Epidermal melanocyte (primary cell): ENCODE data around the gene ZBTB11.
"Not testable (repeated sequence)": the region's sequence is repeated elsewhere in the genome, so short reads cannot be mapped to it uniquely, and the experiment has no call there.

Experiments
- DNase-seq: peaks from one replicate; pipeline ENCODE4 v3.0.0; 2011; ENCODE audit warnings: low spot score; ENCODE audit not compliant: insufficient read length

Gene ZBTB11, protein sequence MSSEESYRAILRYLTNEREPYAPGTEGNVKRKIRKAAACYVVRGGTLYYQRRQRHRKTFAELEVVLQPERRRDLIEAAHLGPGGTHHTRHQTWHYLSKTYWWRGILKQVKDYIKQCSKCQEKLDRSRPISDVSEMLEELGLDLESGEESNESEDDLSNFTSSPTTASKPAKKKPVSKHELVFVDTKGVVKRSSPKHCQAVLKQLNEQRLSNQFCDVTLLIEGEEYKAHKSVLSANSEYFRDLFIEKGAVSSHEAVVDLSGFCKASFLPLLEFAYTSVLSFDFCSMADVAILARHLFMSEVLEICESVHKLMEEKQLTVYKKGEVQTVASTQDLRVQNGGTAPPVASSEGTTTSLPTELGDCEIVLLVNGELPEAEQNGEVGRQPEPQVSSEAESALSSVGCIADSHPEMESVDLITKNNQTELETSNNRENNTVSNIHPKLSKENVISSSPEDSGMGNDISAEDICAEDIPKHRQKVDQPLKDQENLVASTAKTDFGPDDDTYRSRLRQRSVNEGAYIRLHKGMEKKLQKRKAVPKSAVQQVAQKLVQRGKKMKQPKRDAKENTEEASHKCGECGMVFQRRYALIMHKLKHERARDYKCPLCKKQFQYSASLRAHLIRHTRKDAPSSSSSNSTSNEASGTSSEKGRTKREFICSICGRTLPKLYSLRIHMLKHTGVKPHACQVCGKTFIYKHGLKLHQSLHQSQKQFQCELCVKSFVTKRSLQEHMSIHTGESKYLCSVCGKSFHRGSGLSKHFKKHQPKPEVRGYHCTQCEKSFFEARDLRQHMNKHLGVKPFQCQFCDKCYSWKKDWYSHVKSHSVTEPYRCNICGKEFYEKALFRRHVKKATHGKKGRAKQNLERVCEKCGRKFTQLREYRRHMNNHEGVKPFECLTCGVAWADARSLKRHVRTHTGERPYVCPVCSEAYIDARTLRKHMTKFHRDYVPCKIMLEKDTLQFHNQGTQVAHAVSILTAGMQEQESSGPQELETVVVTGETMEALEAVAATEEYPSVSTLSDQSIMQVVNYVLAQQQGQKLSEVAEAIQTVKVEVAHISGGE

DNA sequence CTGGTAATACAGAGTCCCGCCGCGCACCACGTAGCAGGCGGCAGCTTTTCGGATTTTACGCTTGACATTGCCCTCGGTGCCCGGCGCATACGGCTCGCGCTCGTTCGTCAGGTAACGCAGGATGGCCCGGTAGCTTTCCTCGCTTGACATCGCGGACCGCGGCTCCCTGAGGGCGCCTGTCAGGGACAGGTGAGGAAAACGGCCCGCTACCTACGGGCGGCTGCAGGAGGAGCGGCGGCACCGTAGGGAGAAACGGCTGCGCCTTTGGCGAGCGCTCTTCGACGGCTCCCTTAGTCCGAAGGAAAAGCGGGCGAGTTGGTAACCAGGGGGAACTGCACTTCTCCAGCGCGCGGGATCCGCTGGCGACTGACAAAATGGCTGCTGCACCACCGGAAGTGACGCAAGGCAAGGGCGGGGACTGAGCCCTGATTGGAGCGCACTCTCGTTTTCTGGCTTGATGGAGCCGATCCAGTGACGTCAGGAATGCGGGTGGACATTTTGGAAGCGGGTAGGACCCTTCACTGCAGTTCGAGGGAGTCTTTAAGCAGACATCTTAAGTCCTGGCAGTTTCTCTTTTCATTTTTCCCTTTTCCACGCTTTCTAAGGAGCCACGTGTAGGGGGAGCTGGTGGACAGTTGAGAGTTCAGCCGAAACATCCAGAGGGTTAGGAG is at the start of gene ZBTB11:
Gene ZBTB11, minus strand, starts transcription at position 368 of the 671 bp plus-strand sequence. Its CDS starts 218 bp downstream, at position 150.
- peak; percentile 97 for DNase-seq

DNA sequence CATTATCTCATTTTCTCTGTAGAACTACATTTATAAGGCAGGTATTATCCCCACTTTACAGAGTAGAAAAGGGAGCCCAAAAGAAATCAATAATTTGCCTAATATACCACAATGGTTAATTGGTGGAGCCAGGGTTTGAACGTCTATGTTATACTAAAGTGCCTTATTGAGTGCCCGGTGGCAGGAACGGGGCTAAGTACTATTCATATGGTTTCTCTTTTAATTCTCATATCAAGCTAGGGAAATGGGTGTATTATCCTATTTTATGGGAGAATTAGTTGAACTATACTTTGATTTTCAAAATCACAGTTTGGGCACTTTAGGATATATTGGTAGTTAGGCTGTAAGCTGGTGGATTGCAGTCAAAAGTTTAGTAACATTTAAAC is 49.0 kb upstream of the ZBTB11 start:
- DNase-seq = no peak

DNA sequence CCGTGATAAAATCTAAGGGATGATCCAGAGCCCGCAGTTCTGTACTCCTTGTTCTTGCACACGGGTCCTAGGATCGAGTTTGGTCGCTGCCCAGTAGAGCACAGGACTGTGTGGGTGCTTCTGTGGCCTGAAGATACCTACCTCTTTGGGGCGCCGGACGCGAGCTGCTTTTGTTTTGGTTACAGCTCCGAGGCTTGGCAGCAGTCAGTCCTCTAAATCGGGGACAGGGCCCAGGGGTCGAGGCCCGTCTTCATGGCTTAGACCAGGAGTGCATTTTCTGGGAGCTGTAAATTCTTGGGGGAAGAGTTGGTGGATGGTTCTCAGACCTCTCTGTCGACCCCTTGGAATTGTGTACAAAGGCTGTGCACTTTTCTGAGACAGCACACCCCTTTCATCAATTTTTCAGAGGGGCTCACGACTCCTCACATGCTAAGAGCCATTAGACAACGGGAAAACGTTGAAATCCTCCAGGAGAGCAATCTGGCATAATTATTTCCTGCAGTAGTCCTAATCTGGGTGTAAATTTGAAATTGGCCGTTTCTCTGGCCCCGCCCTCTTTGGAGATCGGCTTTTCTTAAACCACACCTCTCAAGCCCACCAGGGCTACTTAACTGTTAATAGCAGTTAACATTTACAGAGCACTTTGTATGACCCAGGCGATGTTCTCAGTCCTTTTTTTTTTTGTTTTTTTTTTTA is 48.4 kb upstream of the ZBTB11 start:
- DNase-seq = no peak

DNA sequence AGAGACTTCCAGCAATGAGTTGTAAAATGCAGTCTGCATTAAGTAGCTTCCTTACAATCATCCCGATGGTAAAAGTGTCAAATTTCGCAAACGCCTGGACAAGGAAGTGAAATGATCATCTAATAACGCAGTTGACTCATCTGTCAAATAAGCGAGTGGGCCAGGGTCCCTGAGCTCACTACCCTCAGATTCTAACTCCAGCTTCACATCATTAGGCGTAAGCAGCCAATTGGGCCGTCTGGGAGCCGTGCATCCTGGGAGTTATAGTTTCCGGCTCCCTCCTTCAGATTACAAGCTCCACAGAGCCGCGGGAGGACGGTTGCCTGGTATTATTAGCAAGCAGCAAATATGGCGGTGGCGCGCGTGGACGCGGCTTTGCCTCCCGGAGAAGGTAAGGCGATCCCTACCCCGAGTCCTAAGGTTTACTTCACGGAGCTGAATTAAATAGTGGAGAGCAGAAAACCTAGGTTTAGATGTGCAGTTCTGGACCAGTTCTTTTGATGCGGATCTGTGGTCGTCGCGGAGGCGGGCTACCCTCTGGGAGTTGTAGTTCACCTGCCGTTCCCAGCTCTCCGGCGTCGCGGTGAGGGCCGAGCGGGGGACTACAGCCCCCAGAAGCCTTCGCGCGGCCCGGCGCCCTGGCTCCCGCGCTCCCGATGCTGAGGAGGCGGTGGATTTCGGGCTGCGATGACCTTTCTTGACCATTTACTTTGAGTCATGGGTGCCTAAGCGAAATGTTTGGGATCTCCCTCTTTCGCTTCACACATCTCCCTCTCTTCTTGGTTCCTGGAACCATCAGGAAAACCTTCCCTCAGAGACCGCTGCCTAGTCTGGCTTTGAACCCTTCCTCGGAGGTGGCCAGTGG is 47.6 kb upstream of the ZBTB11 start, which contains the start of gene CEP97:
Gene CEP97, plus strand, starts transcription at position 286 of the 865 bp plus-strand sequence. Its CDS starts 63 bp downstream, at position 349.
- DNase-seq = peak; percentile 36

DNA sequence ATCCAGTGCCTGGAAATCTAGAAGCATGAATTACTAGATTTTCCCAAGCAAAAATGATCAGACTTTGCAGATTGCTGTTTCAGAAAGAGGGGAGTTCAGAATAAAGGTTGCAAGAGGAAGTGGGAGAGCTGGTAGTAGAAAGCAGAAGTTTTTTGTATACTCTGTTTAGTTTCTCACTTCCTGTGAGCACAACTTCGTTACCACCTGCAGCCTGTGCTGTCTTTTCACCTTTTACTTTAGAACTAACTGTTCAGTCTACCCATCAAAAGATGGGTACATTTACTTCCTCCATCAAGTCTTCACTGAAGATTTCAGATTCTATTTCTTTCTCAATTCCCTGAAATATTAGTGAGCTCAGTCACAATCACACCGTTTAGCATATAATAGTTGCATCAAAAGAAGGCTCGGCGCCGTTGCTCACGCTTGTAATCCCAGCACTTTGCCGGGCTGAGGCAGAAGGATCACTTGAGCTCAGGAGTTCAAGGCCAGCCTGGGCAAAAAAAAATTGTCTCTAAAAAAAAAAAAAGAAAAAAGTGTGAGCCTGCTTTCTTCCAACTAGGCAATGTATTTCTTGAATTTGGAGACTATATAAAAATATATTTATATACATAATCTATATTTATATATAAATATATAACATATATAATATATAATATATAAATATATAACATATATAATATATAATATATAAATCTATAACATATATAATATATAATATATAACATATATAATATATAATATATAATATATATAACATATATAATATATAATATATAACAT is 45.7 kb upstream of the ZBTB11 start:
- DNase-seq = no peak

DNA sequence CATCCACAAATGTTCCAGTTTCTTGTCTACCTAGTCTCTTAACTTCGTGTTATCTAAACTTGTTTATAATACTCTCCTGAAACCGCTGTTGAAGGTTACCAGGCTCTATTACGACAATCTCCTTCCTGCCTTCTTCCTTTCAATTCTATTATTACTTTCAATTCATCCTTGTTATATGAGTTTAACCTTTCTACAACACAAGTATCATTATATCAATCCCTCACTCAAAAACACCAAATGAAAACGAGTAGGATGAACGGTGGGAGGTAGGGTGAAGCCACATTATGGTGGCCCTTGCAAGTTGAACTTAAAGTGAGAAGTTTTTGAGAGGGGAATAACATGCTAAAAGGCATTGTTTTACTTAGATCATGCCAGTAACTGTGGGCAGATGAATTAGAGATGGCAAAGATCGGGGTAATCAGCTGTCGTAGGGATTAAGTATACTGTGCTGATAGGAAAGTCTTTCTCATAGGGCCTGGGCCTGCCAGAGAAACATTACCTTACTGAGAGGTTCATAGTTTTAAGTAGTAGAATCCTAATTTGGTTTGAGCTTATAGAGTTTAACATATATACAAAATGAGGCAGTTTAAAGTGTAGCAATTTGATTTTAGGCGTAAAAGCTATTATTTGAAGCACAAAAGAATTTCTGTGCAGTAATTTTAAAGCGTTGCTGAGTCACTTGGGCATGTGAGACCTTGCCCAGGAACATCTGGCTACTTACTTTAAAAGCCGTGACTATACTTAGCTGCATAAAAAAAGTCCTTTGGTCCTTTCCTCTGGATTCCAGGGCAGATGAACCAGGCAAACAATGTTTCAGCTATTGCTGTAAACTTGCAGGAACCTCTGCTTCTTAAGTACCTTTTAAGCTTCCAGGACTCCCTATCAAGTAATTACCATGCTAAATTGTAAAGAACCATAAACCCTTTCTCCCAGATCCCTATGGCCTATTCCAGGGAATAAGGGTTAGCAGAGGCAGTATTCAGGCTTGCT is 44.2 kb upstream of the ZBTB11 start:
- no peak for DNase-seq

DNA sequence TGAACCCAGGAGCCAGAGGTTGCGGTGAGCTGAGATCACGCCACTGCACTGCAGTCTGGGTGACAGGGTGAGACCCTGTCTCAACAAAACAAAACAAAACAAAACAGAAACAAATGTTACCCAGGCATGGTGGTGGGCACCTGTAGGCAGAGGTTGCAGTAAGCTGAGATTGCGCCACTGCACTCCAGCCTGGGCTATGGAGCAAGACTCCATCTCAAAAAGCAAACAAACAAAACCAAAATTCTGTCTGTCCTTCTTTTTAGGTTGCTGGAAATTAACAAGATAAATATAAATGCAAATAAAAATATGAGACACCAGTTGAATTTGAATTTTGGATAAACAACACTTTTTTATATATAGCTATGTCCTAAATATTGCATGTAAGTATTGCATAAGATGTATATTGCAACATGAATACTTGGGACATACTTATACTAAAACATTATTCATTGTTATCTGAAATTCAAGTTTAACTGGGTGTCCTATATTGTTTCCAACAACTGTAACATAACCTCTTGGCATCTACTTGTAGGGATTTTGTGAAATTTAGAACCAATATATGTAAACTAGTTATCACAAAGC is 42.8 kb upstream of the ZBTB11 start:
- no peak for DNase-seq

DNA sequence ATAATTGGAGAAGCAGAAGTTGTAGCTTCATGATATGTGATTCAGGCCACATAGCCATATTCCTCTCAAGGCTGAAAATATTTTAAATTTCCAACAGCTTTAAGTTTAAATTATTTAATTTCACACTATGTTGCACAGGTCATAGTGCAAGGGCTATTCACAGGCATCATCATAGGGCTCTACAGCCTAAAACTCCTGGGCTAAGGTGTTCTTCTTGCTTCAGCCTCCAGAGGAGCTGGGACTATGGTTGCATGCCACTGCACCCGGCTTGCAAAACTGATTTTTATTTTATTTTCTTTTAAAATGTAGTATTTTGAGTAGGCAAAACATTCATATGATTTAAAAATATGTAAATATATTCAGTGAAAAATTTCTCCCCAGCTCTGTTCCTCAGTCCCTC is 41.5 kb upstream of the ZBTB11 start:
- no peak for DNase-seq

DNA sequence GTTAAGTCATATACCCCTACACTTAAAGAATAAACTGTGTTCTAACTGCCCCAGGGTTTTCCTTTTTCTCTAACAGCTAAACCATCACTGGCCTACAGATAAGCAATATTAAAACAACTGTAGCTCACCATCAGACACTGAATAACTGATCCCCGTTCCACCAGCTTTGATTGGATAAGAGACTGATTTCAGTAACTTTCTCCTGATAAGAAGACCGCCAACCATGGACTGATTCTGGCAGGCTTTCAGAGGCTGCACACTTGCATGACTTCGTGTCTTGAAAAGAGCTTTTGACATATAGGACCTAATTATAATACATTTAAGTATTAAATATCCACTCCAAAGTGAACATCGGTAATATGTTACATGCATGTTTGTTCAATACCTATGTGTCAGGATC is 32.2 kb upstream of the ZBTB11 start:
- no peak for DNase-seq

DNA sequence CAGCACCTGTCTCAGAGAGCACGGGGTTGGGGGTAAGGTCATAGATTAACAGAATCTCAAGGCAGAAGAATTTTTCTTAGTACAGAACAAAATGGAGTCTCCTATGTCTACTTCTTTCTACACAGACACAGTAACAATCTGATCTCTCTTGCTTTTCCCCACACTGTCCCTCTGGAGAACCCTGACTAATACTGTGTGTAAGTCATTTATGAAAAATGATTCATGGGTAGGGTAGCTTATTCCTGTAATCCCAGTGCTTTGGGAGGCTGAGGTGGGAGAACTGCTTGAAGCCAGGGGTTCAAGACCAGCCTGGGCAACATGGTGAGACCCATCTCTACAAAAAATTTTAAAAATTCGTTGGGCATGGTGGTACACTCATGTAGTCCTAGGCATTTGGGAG is 27.7 kb upstream of the ZBTB11 start:
- not testable (repeated sequence) for DNase-seq

DNA sequence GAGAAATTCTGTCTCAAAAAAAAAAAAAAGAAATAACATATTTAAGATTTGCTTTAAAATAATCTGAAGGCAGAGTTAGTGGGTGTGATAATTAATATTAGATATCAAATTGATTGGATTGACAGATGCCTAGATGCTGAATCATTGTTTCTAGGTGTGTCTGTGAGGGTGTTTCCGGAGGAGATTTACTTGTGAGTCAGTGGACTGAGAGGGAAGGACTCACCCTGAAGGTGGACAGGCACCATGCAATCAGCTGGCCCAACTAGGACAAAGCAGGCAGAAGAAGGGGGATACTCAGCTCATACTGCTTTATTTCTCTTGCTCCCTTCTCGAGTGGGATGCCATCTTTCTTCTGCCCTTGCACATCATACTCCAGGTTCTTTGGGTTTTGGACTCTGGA is 26.2 kb upstream of the ZBTB11 start:
- no peak for DNase-seq

DNA sequence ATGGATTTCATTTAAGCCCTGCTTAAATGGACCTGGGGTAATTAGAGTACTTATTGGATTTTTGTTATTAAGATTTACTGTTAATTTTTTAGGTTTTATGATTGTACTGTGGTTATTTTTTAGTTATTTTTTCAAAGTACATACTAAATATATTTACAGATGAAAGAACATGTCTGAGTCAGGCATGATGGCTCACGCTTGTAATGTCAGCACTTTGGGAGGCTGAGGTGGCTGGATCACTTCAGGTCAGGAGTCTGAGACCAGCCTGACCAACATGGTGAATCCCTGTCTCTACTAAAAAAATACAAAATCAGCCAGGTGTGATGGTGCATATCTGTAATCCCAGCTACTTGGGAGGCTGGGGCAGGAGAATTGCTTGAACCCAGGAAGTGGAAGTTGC is 25.8 kb upstream of the ZBTB11 start:
- no peak for DNase-seq

DNA sequence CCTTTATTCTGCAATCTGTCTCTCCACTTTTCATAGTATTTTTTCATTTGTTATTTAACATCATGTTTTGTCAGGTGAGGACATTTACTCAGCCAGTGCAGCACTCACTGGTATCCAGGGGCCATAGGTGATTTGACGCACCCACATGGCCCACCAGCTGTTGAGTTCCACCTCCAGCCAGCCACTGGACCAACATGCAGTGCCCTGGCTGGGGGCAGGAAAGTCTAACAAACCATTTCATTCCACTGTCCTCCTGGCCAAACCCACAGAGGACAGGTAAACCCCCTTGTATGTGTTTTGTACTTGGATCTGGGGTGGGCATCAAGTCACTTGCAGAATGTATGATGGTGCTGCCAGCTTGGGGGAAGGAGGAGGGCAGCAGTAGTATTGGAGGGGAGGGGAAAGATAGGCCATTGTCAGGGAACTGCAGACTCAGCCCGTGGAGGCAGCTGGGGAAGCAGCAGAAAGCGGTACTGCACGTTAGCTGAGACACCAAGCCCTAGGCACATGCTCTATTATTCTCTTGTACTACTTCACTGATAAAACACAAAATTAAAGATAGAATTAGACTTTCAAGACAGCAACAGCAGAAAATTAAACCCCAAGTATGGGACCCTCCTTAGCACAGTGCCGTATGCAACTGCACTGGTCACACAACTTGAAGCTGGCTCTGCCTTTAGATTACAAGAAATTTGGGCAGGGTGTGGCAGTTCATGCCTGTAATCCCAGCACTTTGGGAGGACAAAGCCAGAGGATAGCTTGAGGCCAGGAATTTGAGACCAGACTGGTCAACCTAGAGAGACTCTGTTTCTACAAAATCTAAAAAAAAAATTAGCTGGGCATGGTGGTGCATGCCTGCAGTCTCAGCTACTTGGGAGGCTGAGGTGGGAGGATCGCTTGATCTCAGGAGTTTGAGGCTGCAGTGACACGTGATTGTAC is 25.0 kb upstream of the ZBTB11 start:
- no peak for DNase-seq

DNA sequence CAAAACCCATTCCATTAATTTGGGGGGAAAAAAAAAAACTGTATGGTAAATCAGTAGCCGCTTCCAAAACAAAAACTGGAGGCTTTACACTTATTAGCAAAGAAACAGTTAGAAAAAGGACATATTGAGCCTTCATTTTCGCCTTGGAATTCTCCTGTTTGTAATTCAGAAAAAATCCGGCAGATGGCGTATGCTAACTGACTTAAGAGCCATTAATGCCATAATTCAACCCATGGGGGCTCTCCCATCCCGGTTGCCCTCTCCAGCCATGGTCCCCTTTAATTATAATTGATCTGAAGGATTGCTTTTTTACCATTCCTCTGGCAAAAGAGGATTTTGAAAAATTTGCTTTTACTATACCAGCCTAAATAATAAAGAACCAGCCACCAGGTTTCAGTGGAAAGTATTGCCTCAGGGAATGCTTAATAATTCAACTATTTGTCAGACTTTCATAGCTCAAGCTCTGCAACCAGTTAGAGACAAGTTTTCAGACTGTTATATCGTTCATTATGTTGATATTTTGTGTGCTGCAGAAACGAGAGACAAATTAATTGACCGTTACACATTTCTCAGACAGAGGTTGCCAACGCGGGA is 18.9 kb upstream of the ZBTB11 start:
- no peak for DNase-seq

DNA sequence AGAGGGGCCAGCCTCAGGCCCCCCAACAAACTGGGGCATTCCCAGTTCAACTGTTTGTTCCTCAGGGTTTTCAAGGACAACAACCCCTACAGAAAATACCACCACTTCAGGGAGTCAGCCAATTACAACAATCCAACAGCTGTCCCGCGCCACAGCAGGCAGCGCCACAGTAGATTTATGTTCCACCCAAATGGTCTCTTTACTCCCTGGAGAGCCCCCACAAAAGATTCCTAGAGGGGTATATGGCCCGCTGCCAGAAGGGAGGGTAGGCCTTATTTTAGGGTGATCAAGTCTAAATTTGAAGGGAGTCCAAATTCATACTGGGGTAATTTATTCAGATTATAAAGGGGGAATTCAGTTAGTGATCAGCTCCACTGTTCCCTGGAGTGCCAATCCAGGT is 17.9 kb upstream of the ZBTB11 start:
- DNase-seq = not testable (repeated sequence)

DNA sequence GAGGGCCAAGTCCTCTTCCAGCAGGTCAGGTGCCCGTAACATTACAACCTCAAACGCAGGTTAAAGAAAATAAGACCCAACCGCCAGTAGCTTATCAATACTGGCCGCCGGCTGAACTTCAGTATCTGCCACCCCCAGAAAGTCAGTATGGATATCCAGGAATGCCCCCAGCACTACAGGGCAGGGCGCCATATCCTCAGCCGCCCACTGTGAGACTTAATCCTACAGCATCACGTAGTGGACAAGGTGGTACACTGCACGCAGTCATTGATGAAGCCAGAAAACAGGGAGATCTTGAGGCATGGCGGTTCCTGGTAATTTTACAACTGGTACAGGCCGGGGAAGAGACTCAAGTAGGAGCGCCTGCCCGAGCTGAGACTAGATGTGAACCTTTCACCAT is 16.6 kb upstream of the ZBTB11 start:
- DNase-seq = not testable (repeated sequence)
